Heart left ventricle (tissue), 13 donors: ENCODE measurements around the gene TMSB4X.

ENCODE experiments used
- CTCF ChIP-seq, 12 donors: fragments of 200-600 bp; sonication (generic) in 4 of 12; IDR thresholded peaks; one replicate each; pipeline versions ENCODE4 v1.5.0 to v1.8.0; 2018 to 2022; ENCODE audit warnings: antibody characterized with exemption in 12 of 12, mild to moderate bottlenecking in 5 of 12
- POLR2A ChIP-seq, 2 donors: fragments of 450-650 bp; IDR thresholded peaks; one replicate each; pipeline ENCODE4 v1.6.1; 2017; ENCODE audit warnings: antibody characterized with exemption in 2 of 2, mild to moderate bottlenecking in 2 of 2, moderate library complexity in 2 of 2
- donor health status: ischemic (EF 13 %, LVEDD 7.1; RV severe dilation, severe dysfunction).
- donor health status: DM: no; HTN: yes; CAD: no.
- donor health status: DM: no; HTN: no; CAD: no.
- donor health status: ischemic (EF 25% LVEDD 6.9; RV normal size, moderate dysfunction).
- donor health status: ischemic (EF 25% LVEDD 5.7; RV mildly dilated, moderate dysfunction).
- donor health status: ischemic (EF 35%, LVEDD 5.7; RV mildly dilated, moderate dysfunction).
- donor health status: nonischemic (EF 11% LVEDD 7.7; RV severe dilation, severe dysfunction).
- donor health status: DM: yes; HTN: yes; CAD: no.
- donor health status: PGD.
- donor health status: ischemic (EF 29% LVEDD 5.4; RV normal size, mild dysfunction).
- donor health status: nonischemic (EF 23%, LVEDD 6.1; RV moderate dilation, normal function).

GRCh38 chrX:12949205-12949926 is 25.5 kb upstream of the TMSB4X start:
- no peak for TF ChIP-seq CTCF (IDR thresholded peaks at IDR 0.05)
- no peak for TF ChIP-seq POLR2A (IDR thresholded peaks at IDR 0.05)
